NAMALWA (cell line): ENCODE measurements around the gene SGSM1.

ENCODE experiments used
- DNase-seq: peaks from one replicate; pipeline ENCODE4 v3.0.0-alpha.2; 2015; ENCODE audit warnings: low spot score

The SGSM1 gene

GRCh38 chr22:24805790-24806662 is at the start of gene SGSM1:
SGSM1 (plus strand) TSS chr22:24806211; CDS start chr22:24806326, 115 bp downstream.
- peak; percentile 68 for DNase-seq

GRCh38 chr22:24758164-24758799 is 47.7 kb upstream of the SGSM1 start:
- DNase-seq: peak; percentile 68

- DNase-seq: no peak
These were observed 46.2 kb upstream of the SGSM1 start for GRCh38 chr22:24759765-24760164.

GRCh38 chr22:24760708-24761306 is 45.2 kb upstream of the SGSM1 start:
- DNase-seq: no peak

GRCh38 chr22:24761888-24762675 is 43.9 kb upstream of the SGSM1 start:
- DNase-seq: no peak

- no peak for DNase-seq
These were observed 42.0 kb upstream of the SGSM1 start for GRCh38 chr22:24763872-24764485.

- no peak for DNase-seq
These were observed 40.8 kb upstream of the SGSM1 start for GRCh38 chr22:24765166-24765565.

- peak; percentile 59 for DNase-seq
These were observed 37.3 kb upstream of the SGSM1 start for GRCh38 chr22:24768537-24769374.

- no peak for DNase-seq
These were observed 33.4 kb upstream of the SGSM1 start for GRCh38 chr22:24772493-24773220.

- DNase-seq: no peak
These were observed 30.1 kb upstream of the SGSM1 start for GRCh38 chr22:24775769-24776492.

- no peak for DNase-seq
These were observed 29.5 kb upstream of the SGSM1 start for GRCh38 chr22:24776525-24776924.

GRCh38 chr22:24789516-24789915 is 16.5 kb upstream of the SGSM1 start:
- no peak for DNase-seq

- DNase-seq: no peak
These were observed 14.6 kb upstream of the SGSM1 start for GRCh38 chr22:24791362-24791761.

- DNase-seq: no peak
These were observed 10.0 kb upstream of the SGSM1 start for GRCh38 chr22:24796056-24796455.

- DNase-seq: no peak
These were observed 9.2 kb upstream of the SGSM1 start for GRCh38 chr22:24796860-24797259.

- no peak for DNase-seq
These were observed 4.0 kb upstream of the SGSM1 start for GRCh38 chr22:24801901-24802465.

GRCh38 chr22:24803064-24803542 is 2.9 kb upstream of the SGSM1 start:
- DNase-seq: peak; percentile 52

GRCh38 chr22:24806663-24807001 is 621 bp downstream of the SGSM1 start:
- no peak for DNase-seq
